Lower leg skin (tissue), 3 donors: Measurements from ENCODE around the gene TPMT.

Source experiments
- CTCF ChIP-seq, 3 donors: fragments of 450-650 bp; IDR thresholded peaks; one replicate each; pipeline ENCODE4 v1.5.1; 2016; ENCODE audit warnings: antibody characterized with exemption in 3 of 3, mild to moderate bottlenecking in 3 of 3, moderate library complexity in 2 of 3
- POLR2A ChIP-seq, 2 donors: fragments of 450-650 bp; IDR thresholded peaks; one replicate each; pipeline ENCODE4 v1.6.1; 2016 to 2017; ENCODE audit warnings: antibody characterized with exemption in 2 of 2, mild to moderate bottlenecking in 1 of 2, moderate library complexity in 1 of 2

GRCh38 chr6:18099511-18099910 lies 55.4 kb downstream of the TPMT start:
- TF ChIP-seq CTCF (IDR thresholded peaks at IDR 0.05) (no peak), POLR2A (IDR thresholded peaks at IDR 0.05) (no peak)
